ENCODE data around the gene EPHB2. TPM values are rescaled to one million over a fixed set of nuclear protein-coding genes. Genes with fewer than 3 reads are reported as not detected.

The EPHB2 gene
- total RNA-seq, 1 donor from 2014 or later, result 6.0 TPM

- no peaks in the 10 kb centered on the region for H3K9me3 ChIP-seq
- DNase-seq (no peak), ATAC-seq (no peak)
- H3K4me1 ChIP-seq, result no peaks in the 10 kb centered on the region
- no peaks in the 10 kb centered on the region for H3K36me3 ChIP-seq
- intact Hi-C loops (cut with DNase I), result no loop called here
- no peak overlapping the region for H3K27ac ChIP-seq
- H3K4me3 ChIP-seq, result no peak overlapping the region
- peaks cover 5% of the 10 kb centered on the region for H3K27me3 ChIP-seq
- TF ChIP-seq CTCF (IDR thresholded peaks at IDR 0.05), result no peak
Observed at GRCh38 chr1:22913421-22914141, 202.9 kb downstream of the EPHB2 start.

- H3K4me1 ChIP-seq, result no peaks in the 10 kb centered on the region
- no peaks in the 10 kb centered on the region for H3K36me3 ChIP-seq
- H3K27ac ChIP-seq, result no peak overlapping the region
- TF ChIP-seq CTCF (IDR thresholded peaks at IDR 0.05), result no peak
- H3K4me3 ChIP-seq, result no peak overlapping the region
- ATAC-seq (no peak), DNase-seq (no peak)
- peaks cover 5% of the 10 kb centered on the region for H3K27me3 ChIP-seq
- no peaks in the 10 kb centered on the region for H3K9me3 ChIP-seq
- intact Hi-C loops (cut with DNase I), result no loop called here
Observed at GRCh38 chr1:22914156-22914555, 203.5 kb downstream of the EPHB2 start.

- intact Hi-C loops (cut with DNase I), result no loop called here
- H3K36me3 ChIP-seq, result no peaks in the 10 kb centered on the region
- H3K27me3 ChIP-seq, result peaks cover 5% of the 10 kb centered on the region
- no peaks in the 10 kb centered on the region for H3K9me3 ChIP-seq
- TF ChIP-seq CTCF (IDR thresholded peaks at IDR 0.05), result no peak
- no peaks in the 10 kb centered on the region for H3K4me1 ChIP-seq
- no peak overlapping the region for H3K27ac ChIP-seq
- ATAC-seq, result no peak
- DNase-seq, result no peak
- H3K4me3 ChIP-seq, result no peak overlapping the region
Observed at GRCh38 chr1:22914633-22915217, 204.1 kb downstream of the EPHB2 start.

- H3K36me3 ChIP-seq, result no peaks in the 10 kb centered on the region
- no peaks in the 10 kb centered on the region for H3K4me1 ChIP-seq
- no peak for TF ChIP-seq CTCF (IDR thresholded peaks at IDR 0.05)
- H3K27ac ChIP-seq, result no peak overlapping the region
- H3K4me3 ChIP-seq, result no peak overlapping the region
- intact Hi-C loops (cut with DNase I), result no loop called here
- no peaks in the 10 kb centered on the region for H3K9me3 ChIP-seq
- ATAC-seq, result no peak
- no peak for DNase-seq
- H3K27me3 ChIP-seq, result peaks cover 5% of the 10 kb centered on the region
Observed at GRCh38 chr1:22915231-22915630, 204.6 kb downstream of the EPHB2 start.

- Histone ChIP-seq H3K27me3 (peaks cover 5% of the 10 kb centered on the region), H3K4me1 (no peaks in the 10 kb centered on the region), H3K4me3 (no peak overlapping the region), H3K27ac (no peak overlapping the region), H3K9me3 (no peaks in the 10 kb centered on the region), H3K36me3 (no peaks in the 10 kb centered on the region)
- intact Hi-C loops (cut with DNase I), result no loop called here
- DNase-seq (no peak), ATAC-seq (no peak)
- no peak for TF ChIP-seq CTCF (IDR thresholded peaks at IDR 0.05)
Observed at GRCh38 chr1:22915816-22916470, 205.3 kb downstream of the EPHB2 start.

Data from upper lobe of right lung (tissue), 1 donor.